GM19238 (cell line): ENCODE results near the gene COBL.

ENCODE experiments used
- DNase-seq: peaks from one replicate; pipeline ENCODE4 v3.0.0; 2011; ENCODE audit warnings: low spot score; ENCODE audit not compliant: insufficient read length

COBL gene

GRCh38 chr7:51124321-51124720, 192.3 kb downstream of the COBL start:
- DNase-seq: no peak

GRCh38 chr7:51123322-51124019, 193.1 kb downstream of the COBL start:
- DNase-seq: no peak

GRCh38 chr7:51121931-51122425, 194.6 kb downstream of the COBL start:
- DNase-seq: no peak

- no peak for DNase-seq
These were observed 195.4 kb downstream of the COBL start for GRCh38 chr7:51121036-51121790.

- no peak for DNase-seq
These were observed 198.0 kb downstream of the COBL start for GRCh38 chr7:51118628-51119027.

GRCh38 chr7:51114501-51114900, 202.1 kb downstream of the COBL start:
- no peak for DNase-seq

- DNase-seq: no peak
These were observed 202.6 kb downstream of the COBL start for GRCh38 chr7:51113962-51114361.

GRCh38 chr7:51113560-51113959, 203.0 kb downstream of the COBL start:
- no peak for DNase-seq

- DNase-seq: no peak
These were observed 205.2 kb downstream of the COBL start for GRCh38 chr7:51111241-51111940.

GRCh38 chr7:51108134-51108533, 208.5 kb downstream of the COBL start:
- no peak for DNase-seq

GRCh38 chr7:51104278-51104677, 212.3 kb downstream of the COBL start:
- no peak for DNase-seq

- DNase-seq: no peak
These were observed 212.9 kb downstream of the COBL start for GRCh38 chr7:51103718-51104117.

GRCh38 chr7:51102828-51103227, 213.8 kb downstream of the COBL start:
- no peak for DNase-seq

- no peak for DNase-seq
These were observed 215.4 kb downstream of the COBL start for GRCh38 chr7:51101111-51101757.

GRCh38 chr7:51090411-51090810, 226.2 kb downstream of the COBL start:
- no peak for DNase-seq

- DNase-seq: no peak
These were observed 231.4 kb downstream of the COBL start for GRCh38 chr7:51085034-51085692.

GRCh38 chr7:51084121-51084520, 232.5 kb downstream of the COBL start:
- no peak for DNase-seq

- no peak for DNase-seq
These were observed 233.6 kb downstream of the COBL start for GRCh38 chr7:51082940-51083533.

- no peak for DNase-seq
These were observed 234.3 kb downstream of the COBL start for GRCh38 chr7:51082096-51082840.

GRCh38 chr7:51081270-51081890, 235.2 kb downstream of the COBL start:
- DNase-seq: no peak
